ENCODE results near the gene TSHZ1.

TSHZ1 gene

GRCh38 chr18:75277610-75277928 lies 67.0 kb downstream of the TSHZ1 start:
- Histone ChIP-seq H3K27ac (ENCODE audit: low read depth, low read length, poor library complexity, severe bottlenecking) (no peak overlapping the region), H3K4me2 (ENCODE audit: low read length) (no peak overlapping the region), H4K20me1 (ENCODE audit: insufficient read depth, low read length) (no peaks in the 10 kb centered on the region), H3K27me3 (ENCODE audit: insufficient read depth, low read length) (no peaks in the 10 kb centered on the region), H3K9me3 (ENCODE audit: low read length) (no peaks in the 10 kb centered on the region), H3K4me1 (ENCODE audit: insufficient read depth, low read length, severe bottlenecking) (no peaks in the 10 kb centered on the region), H3K9me2 (ENCODE audit: low read depth, low read length) (no peaks in the 10 kb centered on the region), H3K9ac (ENCODE audit: low read length) (no peak overlapping the region), H2AFZ (ENCODE audit: low read length) (no peak overlapping the region), H3K79me2 (ENCODE audit: insufficient read depth, low read length) (no peaks in the 10 kb centered on the region), H3F3A (ENCODE audit: insufficient read depth, low read length) (no peaks in the 10 kb centered on the region), H3K36me3 (ENCODE audit: insufficient read depth, low read length) (no peaks in the 10 kb centered on the region), H3K4me3 (ENCODE audit: low read depth, low read length, poor library complexity, severe bottlenecking) (no peak overlapping the region)
- TF ChIP-seq EZH2 (IDR thresholded peaks at IDR 0.05; ENCODE audit: borderline replicate concordance, low read length) (no peak), CTCF (IDR thresholded peaks at IDR 0.05; ENCODE audit: low read length) (no peak)

GRCh38 chr18:75279381-75279780 lies 68.8 kb downstream of the TSHZ1 start:
- Histone ChIP-seq H3F3A (ENCODE audit: insufficient read depth, low read length) (no peaks in the 10 kb centered on the region), H3K9me3 (ENCODE audit: low read length) (no peaks in the 10 kb centered on the region), H3K4me2 (ENCODE audit: low read length) (no peak overlapping the region), H3K36me3 (ENCODE audit: insufficient read depth, low read length) (no peaks in the 10 kb centered on the region), H4K20me1 (ENCODE audit: insufficient read depth, low read length) (no peaks in the 10 kb centered on the region), H3K27me3 (ENCODE audit: insufficient read depth, low read length) (no peaks in the 10 kb centered on the region), H2AFZ (ENCODE audit: low read length) (no peak overlapping the region), H3K4me3 (ENCODE audit: low read depth, low read length, poor library complexity, severe bottlenecking) (no peak overlapping the region), H3K9me2 (ENCODE audit: low read depth, low read length) (no peaks in the 10 kb centered on the region), H3K4me1 (ENCODE audit: insufficient read depth, low read length, severe bottlenecking) (no peaks in the 10 kb centered on the region), H3K79me2 (ENCODE audit: insufficient read depth, low read length) (no peaks in the 10 kb centered on the region), H3K9ac (ENCODE audit: low read length) (no peak overlapping the region), H3K27ac (ENCODE audit: low read depth, low read length, poor library complexity, severe bottlenecking) (no peak overlapping the region)
- no peak for TF ChIP-seq EZH2 (IDR thresholded peaks at IDR 0.05; ENCODE audit: borderline replicate concordance, low read length)
- no peak for TF ChIP-seq CTCF (IDR thresholded peaks at IDR 0.05; ENCODE audit: low read length)

GRCh38 chr18:75280427-75281280 lies 70.1 kb downstream of the TSHZ1 start:
- Histone ChIP-seq H3F3A (ENCODE audit: insufficient read depth, low read length) (no peaks in the 10 kb centered on the region), H3K27me3 (ENCODE audit: insufficient read depth, low read length) (no peaks in the 10 kb centered on the region), H3K9me2 (ENCODE audit: low read depth, low read length) (no peaks in the 10 kb centered on the region), H3K4me2 (ENCODE audit: low read length) (no peak overlapping the region), H4K20me1 (ENCODE audit: insufficient read depth, low read length) (no peaks in the 10 kb centered on the region), H2AFZ (ENCODE audit: low read length) (no peak overlapping the region), H3K4me3 (ENCODE audit: low read depth, low read length, poor library complexity, severe bottlenecking) (no peak overlapping the region), H3K9ac (ENCODE audit: low read length) (no peak overlapping the region), H3K79me2 (ENCODE audit: insufficient read depth, low read length) (no peaks in the 10 kb centered on the region), H3K9me3 (ENCODE audit: low read length) (no peaks in the 10 kb centered on the region), H3K27ac (ENCODE audit: low read depth, low read length, poor library complexity, severe bottlenecking) (no peak overlapping the region), H3K4me1 (ENCODE audit: insufficient read depth, low read length, severe bottlenecking) (no peaks in the 10 kb centered on the region), H3K36me3 (ENCODE audit: insufficient read depth, low read length) (no peaks in the 10 kb centered on the region)
- TF ChIP-seq CTCF (IDR thresholded peaks at IDR 0.05; ENCODE audit: low read length), result no peak
- no peak for TF ChIP-seq EZH2 (IDR thresholded peaks at IDR 0.05; ENCODE audit: borderline replicate concordance, low read length)
